C4-2B (cell line): Measurements from ENCODE around the gene DDX5.

Experiments used
- CTCF ChIP-seq: fragments of 450-650 bp; conservative IDR thresholded peaks from 2 replicates; pipeline ENCODE4 v1.5.1; 2017; ENCODE audit warnings: mild to moderate bottlenecking
- ZFX ChIP-seq: fragments of 450-650 bp; IDR thresholded peaks from 2 replicates; pipeline ENCODE4 v1.6.1; 2017

- TF ChIP-seq CTCF (no peak), ZFX (no peak)
Measured at GRCh38 chr17:64449545-64449944, 56.5 kb downstream of the DDX5 start.
